ENCODE data around the gene IL1R2.
A peak's percentile ranks its signal among the peaks of the same experiment; 100 is the strongest.

The IL1R2 gene

DNA sequence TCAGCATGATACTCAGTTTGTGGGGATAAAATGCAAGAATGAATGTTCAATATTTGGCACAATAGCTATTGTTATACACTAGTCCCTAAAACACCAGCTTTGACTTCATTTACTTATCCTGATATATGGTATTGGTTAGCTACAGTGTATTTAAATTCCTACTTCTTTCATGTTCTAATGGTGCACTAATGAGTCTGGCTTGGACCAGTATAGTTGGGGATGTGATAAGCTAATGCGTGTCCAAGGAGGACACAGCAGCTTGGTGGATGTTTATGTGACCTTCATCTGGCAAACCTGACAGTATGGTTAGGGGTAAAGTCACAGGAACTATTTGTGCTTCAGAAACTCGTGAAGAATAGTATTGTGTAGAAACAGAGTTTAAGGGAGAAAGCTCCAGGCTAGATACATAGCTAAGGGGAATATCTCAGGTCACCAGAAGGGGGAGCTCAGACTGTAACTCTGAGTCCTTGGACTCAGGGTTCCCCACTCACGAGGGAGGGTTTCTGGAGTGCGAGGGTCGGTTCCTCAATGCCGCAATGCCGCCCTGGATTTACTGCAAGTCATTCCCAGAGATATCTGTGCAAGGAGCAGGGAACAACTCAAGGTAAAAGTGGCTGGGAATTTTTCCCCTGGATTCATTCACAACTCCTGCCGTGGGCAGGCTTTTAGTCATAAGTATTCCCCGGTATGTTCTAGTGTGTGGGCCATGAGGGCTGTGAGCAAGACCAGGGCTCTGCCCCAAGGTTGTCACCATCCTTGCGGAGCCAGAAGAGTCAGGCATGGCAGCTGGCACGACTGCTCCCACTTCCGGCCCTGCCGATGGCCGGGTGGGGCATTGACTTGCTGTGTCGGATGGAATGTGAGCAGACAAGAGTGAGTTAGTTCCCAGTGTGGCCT is 14.5 kb downstream of the IL1R2 start:
- in situ Hi-C loops (cut with HindIII; ENCODE audit: low sequenced_read_pairs), result no loop called here
- peak; percentile 55 for DNase-seq (ENCODE audit: low read depth, low spot score)
- H3K4me3 ChIP-seq (ENCODE audit: low read depth, low read length), result no peak overlapping the region
- TF ChIP-seq CTCF (IDR thresholded peaks at IDR 0.05; ENCODE audit: low read depth, low read length), result peak; percentile 78

DNA sequence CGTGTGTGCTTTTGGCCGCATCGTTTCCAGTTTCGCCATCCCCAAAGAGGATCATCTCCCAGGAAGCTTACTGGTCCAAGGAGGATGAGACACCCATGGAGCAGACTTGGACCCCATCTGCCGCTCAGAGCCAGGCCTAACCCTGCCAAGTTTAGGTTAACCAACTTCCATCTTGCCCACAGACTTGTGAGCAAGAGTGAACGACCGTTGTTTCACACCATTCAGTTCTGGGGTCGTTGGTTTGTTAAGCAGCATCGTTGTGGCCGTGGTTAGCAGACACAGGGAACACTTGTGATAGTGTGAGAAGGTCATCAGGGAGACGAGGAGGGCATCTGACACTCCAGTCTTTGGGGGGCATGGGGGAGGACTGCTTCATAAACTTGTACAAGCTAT is 15.1 kb downstream of the IL1R2 start:
- in situ Hi-C loops (cut with HindIII; ENCODE audit: low sequenced_read_pairs), result no loop called here
- no peak for TF ChIP-seq CTCF (IDR thresholded peaks at IDR 0.05; ENCODE audit: low read depth, low read length)

GRCh38 chr2:102008490-102008889 is 16.7 kb downstream of the IL1R2 start:
- in situ Hi-C loops (cut with HindIII; ENCODE audit: low sequenced_read_pairs), result no loop called here
- no peak overlapping the region for H3K4me3 ChIP-seq (ENCODE audit: low read depth, low read length)
- no peak for TF ChIP-seq CTCF (IDR thresholded peaks at IDR 0.05; ENCODE audit: low read depth, low read length)
- no peak for DNase-seq (ENCODE audit: low read depth, low spot score)

More for the DNA sequence above, 15.1 kb downstream of the IL1R2 start:
- DNase-seq (ENCODE audit: low read depth, low spot score), result no peak
- no peak overlapping the region for H3K4me3 ChIP-seq (ENCODE audit: low read depth, low read length)

DNA sequence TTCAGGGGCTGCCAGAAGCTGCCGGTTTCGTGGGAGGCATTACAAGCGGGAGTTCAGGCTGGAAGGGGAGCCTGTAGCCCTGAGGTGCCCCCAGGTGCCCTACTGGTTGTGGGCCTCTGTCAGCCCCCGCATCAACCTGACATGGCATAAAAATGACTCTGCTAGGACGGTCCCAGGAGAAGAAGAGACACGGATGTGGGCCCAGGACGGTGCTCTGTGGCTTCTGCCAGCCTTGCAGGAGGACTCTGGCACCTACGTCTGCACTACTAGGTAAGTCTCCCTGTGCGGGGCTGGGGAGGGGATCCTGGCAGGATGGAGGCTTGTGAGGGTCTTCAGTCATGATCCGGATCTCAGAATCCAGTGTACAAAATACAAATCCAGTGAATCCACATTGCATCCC is 17.8 kb downstream of the IL1R2 start:
- H3K4me3 ChIP-seq (ENCODE audit: low read depth, low read length), result no peak overlapping the region
- DNase-seq (ENCODE audit: low read depth, low spot score), result no peak
- in situ Hi-C loops (cut with HindIII; ENCODE audit: low sequenced_read_pairs), result no loop called here
- no peak for TF ChIP-seq CTCF (IDR thresholded peaks at IDR 0.05; ENCODE audit: low read depth, low read length)

GRCh38 chr2:102010902-102011301 is 19.1 kb downstream of the IL1R2 start:
- TF ChIP-seq CTCF (IDR thresholded peaks at IDR 0.05; ENCODE audit: low read depth, low read length), result no peak
- H3K4me3 ChIP-seq (ENCODE audit: low read depth, low read length), result no peak overlapping the region
- in situ Hi-C loops (cut with HindIII; ENCODE audit: low sequenced_read_pairs), result no loop called here
- no peak for DNase-seq (ENCODE audit: low read depth, low spot score)

GRCh38 chr2:102012061-102012614 is 20.4 kb downstream of the IL1R2 start:
- in situ Hi-C loops (cut with HindIII; ENCODE audit: low sequenced_read_pairs), result no loop called here
- TF ChIP-seq CTCF (IDR thresholded peaks at IDR 0.05; ENCODE audit: low read depth, low read length), result no peak
- H3K4me3 ChIP-seq (ENCODE audit: low read depth, low read length), result no peak overlapping the region
- DNase-seq (ENCODE audit: low read depth, low spot score), result no peak

All from astrocyte of the spinal cord (primary cell).